ENCODE results near the gene PRKCB.

Gene PRKCB

GRCh38 chr16:24165273-24165672 is 329.5 kb downstream of the PRKCB start:
- no peak for DNase-seq (ENCODE audit: low read depth)
- no peak for TF ChIP-seq CTCF (conservative IDR thresholded peaks at IDR 0.05; ENCODE audit: low read depth, low read length)
- H3K4me3 ChIP-seq (ENCODE audit: low read depth, low read length): no peak overlapping the region

- TF ChIP-seq CTCF (conservative IDR thresholded peaks at IDR 0.05; ENCODE audit: low read depth, low read length): no peak
Measured at GRCh38 chr16:24166661-24167528, 331.1 kb downstream of the PRKCB start.

GRCh38 chr16:24168856-24169255 is 333.1 kb downstream of the PRKCB start:
- no peak for DNase-seq (ENCODE audit: low read depth)
- TF ChIP-seq CTCF (conservative IDR thresholded peaks at IDR 0.05; ENCODE audit: low read depth, low read length): no peak
- no peak overlapping the region for H3K4me3 ChIP-seq (ENCODE audit: low read depth, low read length)

More at GRCh38 chr16:24166661-24167528, 331.1 kb downstream of the PRKCB start:
- DNase-seq (ENCODE audit: low read depth): no peak
- H3K4me3 ChIP-seq (ENCODE audit: low read depth, low read length): no peak overlapping the region

- DNase-seq (ENCODE audit: low read depth): no peak
- no peak for TF ChIP-seq CTCF (conservative IDR thresholded peaks at IDR 0.05; ENCODE audit: low read depth, low read length)
- H3K4me3 ChIP-seq (ENCODE audit: low read depth, low read length): no peak overlapping the region
Measured at GRCh38 chr16:24170407-24170806, 334.6 kb downstream of the PRKCB start.

- no peak overlapping the region for H3K4me3 ChIP-seq (ENCODE audit: low read depth, low read length)
- no peak for TF ChIP-seq CTCF (conservative IDR thresholded peaks at IDR 0.05; ENCODE audit: low read depth, low read length)
Measured at GRCh38 chr16:24174504-24174903, 338.7 kb downstream of the PRKCB start.

GRCh38 chr16:24174957-24175356 is 339.2 kb downstream of the PRKCB start:
- DNase-seq (ENCODE audit: low read depth): no peak
- no peak overlapping the region for H3K4me3 ChIP-seq (ENCODE audit: low read depth, low read length)
- TF ChIP-seq CTCF (conservative IDR thresholded peaks at IDR 0.05; ENCODE audit: low read depth, low read length): no peak

More at GRCh38 chr16:24174504-24174903, 338.7 kb downstream of the PRKCB start:
- no peak for DNase-seq (ENCODE audit: low read depth)

GRCh38 chr16:24178496-24178895 is 342.7 kb downstream of the PRKCB start:
- no peak for DNase-seq (ENCODE audit: low read depth)
- H3K4me3 ChIP-seq (ENCODE audit: low read depth, low read length): no peak overlapping the region
- TF ChIP-seq CTCF (conservative IDR thresholded peaks at IDR 0.05; ENCODE audit: low read depth, low read length): no peak
